ENCODE results near the gene CFH. TPM values are rescaled to one million over a fixed set of nuclear protein-coding genes. Genes with fewer than 3 reads are reported as not detected.
"Not testable (repeated sequence)": the region's sequence is repeated elsewhere in the genome, so short reads cannot be mapped to it uniquely, and the experiment has no call there.

CFH gene
- total and polyA plus RNA-seq, 7 donors: 5.3 to 40.2 (median 31.6) TPM

DNA sequence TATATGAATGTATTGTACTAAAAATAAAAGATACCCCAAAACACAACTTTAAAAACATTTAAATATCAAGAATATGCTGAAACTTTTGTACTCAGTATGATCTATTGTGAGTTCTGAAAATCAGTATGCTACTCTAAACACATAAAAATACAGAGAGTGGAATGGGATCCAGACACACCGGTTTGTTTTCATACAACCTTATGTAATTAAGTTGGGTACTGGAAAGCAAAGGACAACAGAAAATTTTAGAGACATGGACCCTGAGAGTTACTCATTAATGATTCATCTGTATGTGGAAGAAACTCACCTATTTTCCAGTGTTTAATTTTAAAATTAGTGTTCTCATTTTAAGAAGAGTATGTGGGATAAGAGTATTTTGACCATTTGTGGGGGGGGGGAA, 121.9 kb downstream of the CFH start:
- TF ChIP-seq POLR2A (IDR thresholded peaks at IDR 0.05) (no peak), POLR2AphosphoS5 (IDR thresholded peaks at IDR 0.05) (no peak), EP300 (IDR thresholded peaks at IDR 0.05) (no peak)
- TF ChIP-seq, protein P1, sequence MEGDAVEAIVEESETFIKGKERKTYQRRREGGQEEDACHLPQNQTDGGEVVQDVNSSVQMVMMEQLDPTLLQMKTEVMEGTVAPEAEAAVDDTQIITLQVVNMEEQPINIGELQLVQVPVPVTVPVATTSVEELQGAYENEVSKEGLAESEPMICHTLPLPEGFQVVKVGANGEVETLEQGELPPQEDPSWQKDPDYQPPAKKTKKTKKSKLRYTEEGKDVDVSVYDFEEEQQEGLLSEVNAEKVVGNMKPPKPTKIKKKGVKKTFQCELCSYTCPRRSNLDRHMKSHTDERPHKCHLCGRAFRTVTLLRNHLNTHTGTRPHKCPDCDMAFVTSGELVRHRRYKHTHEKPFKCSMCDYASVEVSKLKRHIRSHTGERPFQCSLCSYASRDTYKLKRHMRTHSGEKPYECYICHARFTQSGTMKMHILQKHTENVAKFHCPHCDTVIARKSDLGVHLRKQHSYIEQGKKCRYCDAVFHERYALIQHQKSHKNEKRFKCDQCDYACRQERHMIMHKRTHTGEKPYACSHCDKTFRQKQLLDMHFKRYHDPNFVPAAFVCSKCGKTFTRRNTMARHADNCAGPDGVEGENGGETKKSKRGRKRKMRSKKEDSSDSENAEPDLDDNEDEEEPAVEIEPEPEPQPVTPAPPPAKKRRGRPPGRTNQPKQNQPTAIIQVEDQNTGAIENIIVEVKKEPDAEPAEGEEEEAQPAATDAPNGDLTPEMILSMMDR (IDR thresholded peaks at IDR 0.05): no peak
- Histone ChIP-seq H3K9me3 (no peaks in the 10 kb centered on the region), H3K4me3 (no peak overlapping the region), H3K27ac (no peak overlapping the region), H3K27me3 (no peaks in the 10 kb centered on the region), H3K4me1 (no peaks in the 10 kb centered on the region), H3K36me3 (no peaks in the 10 kb centered on the region)
- intact Hi-C loops (cut with DNase I): no loop called here
- 87 to 97% methylated on average over 1 of the region's 1 CpG for WGBS, 2 donors
- no peak for DNase-seq

DNA sequence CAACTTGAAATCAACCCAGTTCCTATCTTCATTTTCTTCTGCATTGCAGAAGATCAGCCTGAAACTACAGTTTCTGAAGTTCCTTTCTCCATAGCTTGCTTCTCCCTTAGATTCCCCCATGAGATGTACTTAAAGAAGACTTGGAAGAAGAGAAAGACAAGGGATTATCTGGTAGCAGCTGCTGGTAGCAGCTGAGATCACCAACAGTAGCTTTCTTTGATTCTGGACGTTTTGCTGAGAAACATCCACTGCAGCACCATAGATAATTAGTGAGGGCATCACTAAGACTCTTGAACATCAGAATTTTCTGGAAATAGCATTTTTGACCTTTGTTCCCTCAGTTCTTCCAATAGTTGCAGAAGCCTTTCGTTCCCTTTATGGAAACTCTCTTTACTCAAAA, 122.3 kb downstream of the CFH start:
- H3K4me1 ChIP-seq: no peaks in the 10 kb centered on the region
- H3K9me3 ChIP-seq: no peaks in the 10 kb centered on the region
- H3K27ac ChIP-seq: no peak overlapping the region
- 40 to 66% methylated on average over 2 of the region's 2 CpGs for WGBS, 2 donors
- no peaks in the 10 kb centered on the region for H3K36me3 ChIP-seq
- no peak for DNase-seq
- H3K27me3 ChIP-seq: no peaks in the 10 kb centered on the region
- H3K4me3 ChIP-seq: no peak overlapping the region
- TF ChIP-seq, protein P1 (IDR thresholded peaks at IDR 0.05): no peak
- TF ChIP-seq POLR2A (IDR thresholded peaks at IDR 0.05): no peak
- TF ChIP-seq POLR2AphosphoS5 (IDR thresholded peaks at IDR 0.05): no peak
- TF ChIP-seq EP300 (IDR thresholded peaks at IDR 0.05): no peak
- intact Hi-C loops (cut with DNase I): no loop called here

DNA sequence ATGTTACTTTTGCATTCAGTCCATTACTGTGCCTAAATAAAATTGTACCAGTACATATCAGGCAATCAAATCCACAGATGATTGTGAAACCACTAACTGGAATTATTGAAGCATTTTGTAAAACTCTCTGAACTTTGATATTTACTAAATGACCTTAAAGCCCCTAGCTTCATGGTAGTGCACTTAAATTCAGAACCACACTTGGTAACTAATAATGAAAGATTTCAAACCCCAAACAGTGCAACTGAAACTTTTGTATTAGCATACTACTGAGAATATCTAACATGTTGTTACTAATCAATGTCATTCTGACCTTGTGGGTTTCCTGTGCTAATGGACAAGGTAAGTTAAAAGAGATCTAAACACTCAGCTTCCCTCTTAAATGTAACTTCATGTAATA, 122.8 kb downstream of the CFH start, which contains the start of gene CFHR3:
Gene CFHR3 (plus strand): TSS at position 238 of the 400 bp plus-strand sequence. CDS start 47 bp downstream, at position 285.
- TF ChIP-seq, protein P1 (IDR thresholded peaks at IDR 0.05): no peak
- TF ChIP-seq POLR2AphosphoS5 (IDR thresholded peaks at IDR 0.05) (no peak), EP300 (IDR thresholded peaks at IDR 0.05) (no peak), POLR2A (IDR thresholded peaks at IDR 0.05) (no peak)
- no peak within 1 kb of the TSS for H3K4me3 ChIP-seq
- no peak within 1 kb of the TSS for H3K27ac ChIP-seq
- H3K9me3 ChIP-seq: no peaks in the 10 kb centered on the region
- DNase-seq: no peak
- H3K27me3 ChIP-seq: no peaks in the 10 kb centered on the region
- H3K36me3 ChIP-seq: no peaks in the 10 kb centered on the region
- intact Hi-C loops (cut with DNase I): no loop called here
- H3K4me1 ChIP-seq: no peaks in the 10 kb centered on the region

DNA sequence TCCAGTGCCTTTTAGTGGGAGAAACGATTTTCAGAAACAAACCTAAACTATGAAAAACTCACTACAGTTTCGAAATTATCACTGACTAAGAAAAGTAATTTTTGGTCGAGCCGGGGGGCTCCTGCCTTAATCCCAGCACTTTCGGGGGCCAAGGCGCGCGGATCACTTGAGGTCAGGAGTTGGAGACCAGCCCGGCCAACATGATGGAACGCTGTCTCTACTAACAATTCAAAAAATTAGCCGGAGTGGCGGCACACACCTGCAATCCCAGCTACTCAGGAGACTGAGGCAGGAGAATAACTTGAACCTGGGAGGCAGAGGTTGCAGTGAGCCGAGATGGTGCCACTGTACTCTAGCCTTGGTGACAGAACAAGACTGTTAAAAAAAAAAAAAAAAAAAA, 125.8 kb downstream of the CFH start:
- Histone ChIP-seq H3K36me3 (no peaks in the 10 kb centered on the region), H3K4me3 (no peak overlapping the region), H3K4me1 (no peaks in the 10 kb centered on the region), H3K27me3 (no peaks in the 10 kb centered on the region), H3K27ac (no peak overlapping the region), H3K9me3 (no peaks in the 10 kb centered on the region)
- 87 to 91% methylated on average over 13 of the region's 13 CpGs for WGBS, 2 donors
- TF ChIP-seq POLR2AphosphoS5 (IDR thresholded peaks at IDR 0.05) (no peak), POLR2A (IDR thresholded peaks at IDR 0.05) (no peak), EP300 (IDR thresholded peaks at IDR 0.05) (no peak)
- TF ChIP-seq, protein P1 (IDR thresholded peaks at IDR 0.05): no peak
- DNase-seq: no peak
- intact Hi-C loops (cut with DNase I): no loop called here

DNA sequence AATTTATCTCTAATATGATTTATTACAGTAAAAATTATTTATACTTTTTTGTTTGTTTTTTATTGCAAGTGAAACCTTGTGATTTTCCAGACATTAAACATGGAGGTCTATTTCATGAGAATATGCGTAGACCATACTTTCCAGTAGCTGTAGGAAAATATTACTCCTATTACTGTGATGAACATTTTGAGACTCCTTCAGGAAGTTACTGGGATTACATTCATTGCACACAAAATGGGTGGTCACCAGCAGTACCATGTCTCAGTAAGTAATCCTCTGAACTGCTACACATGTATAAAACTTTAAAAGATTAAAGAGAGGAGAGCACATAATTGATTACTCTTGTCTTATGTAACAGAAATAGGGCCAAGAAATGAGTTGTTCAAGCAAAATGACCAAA, 127.2 kb downstream of the CFH start:
- Histone ChIP-seq H3K36me3 (no peaks in the 10 kb centered on the region), H3K4me1 (no peaks in the 10 kb centered on the region), H3K4me3 (no peak overlapping the region), H3K27me3 (no peaks in the 10 kb centered on the region), H3K9me3 (no peaks in the 10 kb centered on the region), H3K27ac (no peak overlapping the region)
- WGBS, 2 donors: 95 to 96% methylated on average over 1 of the region's 1 CpG
- TF ChIP-seq, protein P1 (IDR thresholded peaks at IDR 0.05): no peak
- intact Hi-C loops (cut with DNase I): no loop called here
- DNase-seq: no peak

DNA sequence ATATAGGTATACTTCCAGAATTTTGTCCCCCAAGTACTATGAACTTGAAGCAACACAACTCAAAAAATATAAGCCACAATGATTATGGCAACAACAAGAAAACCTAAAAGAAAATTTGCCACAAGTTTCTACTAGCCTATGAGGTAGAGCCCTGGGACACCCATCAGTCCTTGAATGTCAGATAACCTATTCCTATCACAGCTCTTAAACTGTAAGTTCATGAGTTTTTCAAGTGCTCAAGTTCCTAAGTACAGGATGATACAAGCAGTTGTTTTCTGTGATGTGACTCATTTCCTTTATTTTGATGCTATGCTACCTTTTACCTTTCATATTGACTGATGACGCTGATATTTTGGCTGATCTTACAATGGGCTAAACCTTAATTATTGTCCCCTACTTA, 139.4 kb downstream of the CFH start:
- not testable (repeated sequence) for H3K4me1 ChIP-seq, DNase-seq, H3K27me3 ChIP-seq, H3K9me3 ChIP-seq, H3K36me3 ChIP-seq, H3K27ac ChIP-seq, H3K4me3 ChIP-seq
- WGBS, 2 donors: 80 to 81% methylated on average over 1 of the region's 1 CpG
- intact Hi-C loops (cut with DNase I): loop anchor here (10.0 kb wide), 1 partner anchor 134 kb away; no protein-coding TSS in a partner anchor

DNA sequence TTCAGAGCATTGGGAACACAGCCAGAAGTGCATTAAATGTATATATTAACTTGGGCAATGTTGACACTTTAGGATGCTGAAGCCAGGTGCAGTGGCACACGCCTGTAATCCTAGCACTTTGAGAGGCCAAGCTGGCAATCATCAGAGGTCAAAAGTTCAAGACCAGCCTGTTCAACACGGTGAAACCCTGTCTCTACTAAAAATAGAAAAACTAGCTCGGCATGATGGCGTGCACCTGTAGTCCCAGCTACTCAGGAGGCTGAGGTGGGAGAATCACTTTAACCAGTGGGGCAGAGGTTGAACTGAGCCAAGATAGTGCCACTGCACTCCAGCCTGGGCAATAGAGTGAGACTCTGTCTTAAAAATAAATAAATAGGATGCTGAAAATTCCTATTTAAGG, 142.3 kb downstream of the CFH start:
- intact Hi-C loops (cut with DNase I): loop anchor here (10.0 kb wide), 1 partner anchor 131 kb away; no protein-coding TSS in a partner anchor
- WGBS, 2 donors: 8 to 45% methylated on average over 4 of the region's 4 CpGs
- H3K27me3 ChIP-seq: not testable (repeated sequence)

More for the DNA sequence above, 142.3 kb downstream of the CFH start:
- H3K36me3 ChIP-seq, H3K27ac ChIP-seq, H3K9me3 ChIP-seq, H3K4me3 ChIP-seq, H3K4me1 ChIP-seq, DNase-seq: not testable (repeated sequence)
